GM12872 (cell line): ENCODE measurements around the gene DIP2B.

Source experiments
- TF ChIP-seq, protein P1 (sequence below): IDR thresholded peaks from 3 replicates; pipeline ENCODE4 v1.5.1; 2011; ENCODE audit warnings: low read depth, mild to moderate bottlenecking, low read length, moderate library complexity; ENCODE audit not compliant: insufficient read depth

The DIP2B gene

DNA sequence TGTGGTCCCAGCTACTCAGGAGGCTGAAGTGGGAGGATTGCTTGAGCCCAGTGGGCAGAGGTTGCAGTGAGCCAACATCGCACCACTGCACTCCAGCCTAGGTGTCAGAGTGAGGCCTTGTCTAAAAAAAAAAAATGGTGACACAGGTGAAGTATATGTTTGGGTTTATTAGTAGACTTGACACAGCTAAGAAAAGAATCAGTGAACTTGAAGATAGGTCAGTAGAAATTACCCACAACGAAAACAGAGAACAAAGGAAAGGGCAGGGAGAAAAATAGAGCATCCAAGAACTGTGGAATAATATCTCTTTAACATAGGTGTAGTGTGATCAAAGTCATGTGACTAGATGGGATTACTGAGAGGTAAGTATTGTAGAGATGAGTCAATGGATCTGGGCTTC lies 282.8 kb downstream of the DIP2B start:
- TF ChIP-seq, protein P1, sequence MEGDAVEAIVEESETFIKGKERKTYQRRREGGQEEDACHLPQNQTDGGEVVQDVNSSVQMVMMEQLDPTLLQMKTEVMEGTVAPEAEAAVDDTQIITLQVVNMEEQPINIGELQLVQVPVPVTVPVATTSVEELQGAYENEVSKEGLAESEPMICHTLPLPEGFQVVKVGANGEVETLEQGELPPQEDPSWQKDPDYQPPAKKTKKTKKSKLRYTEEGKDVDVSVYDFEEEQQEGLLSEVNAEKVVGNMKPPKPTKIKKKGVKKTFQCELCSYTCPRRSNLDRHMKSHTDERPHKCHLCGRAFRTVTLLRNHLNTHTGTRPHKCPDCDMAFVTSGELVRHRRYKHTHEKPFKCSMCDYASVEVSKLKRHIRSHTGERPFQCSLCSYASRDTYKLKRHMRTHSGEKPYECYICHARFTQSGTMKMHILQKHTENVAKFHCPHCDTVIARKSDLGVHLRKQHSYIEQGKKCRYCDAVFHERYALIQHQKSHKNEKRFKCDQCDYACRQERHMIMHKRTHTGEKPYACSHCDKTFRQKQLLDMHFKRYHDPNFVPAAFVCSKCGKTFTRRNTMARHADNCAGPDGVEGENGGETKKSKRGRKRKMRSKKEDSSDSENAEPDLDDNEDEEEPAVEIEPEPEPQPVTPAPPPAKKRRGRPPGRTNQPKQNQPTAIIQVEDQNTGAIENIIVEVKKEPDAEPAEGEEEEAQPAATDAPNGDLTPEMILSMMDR = no peak

DNA sequence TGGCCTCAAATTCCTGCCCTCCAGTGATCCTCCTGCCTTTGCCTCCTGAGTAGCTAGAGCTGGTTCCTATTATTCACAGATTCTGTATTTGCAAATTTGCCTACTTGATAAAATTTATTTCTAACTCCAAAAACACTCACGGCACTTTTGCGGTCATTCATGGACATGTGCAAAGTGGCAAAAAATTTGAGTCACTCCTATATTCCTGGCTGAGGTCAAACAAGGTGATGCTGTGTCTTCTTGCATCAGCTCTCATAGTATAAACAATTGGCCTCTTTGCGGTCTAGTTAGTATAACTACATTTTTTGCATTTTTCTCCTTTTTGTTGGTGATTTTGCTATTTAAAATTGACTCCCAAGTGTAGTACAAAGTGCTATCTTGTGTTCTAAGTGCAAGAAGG lies 283.8 kb downstream of the DIP2B start:
- TF ChIP-seq, protein P1 = no peak

GRCh38 chr12:50790081-50790480 lies 285.3 kb downstream of the DIP2B start:
- TF ChIP-seq, protein P1 = no peak
